A673 (cell line): ENCODE measurements around the gene NFATC1. TPM values are rescaled to one million over a fixed set of nuclear protein-coding genes. Genes with fewer than 3 reads are reported as not detected.

Experiments
- BruUV-seq: library from RNA; stranded (reverse); fragments of 400-500 nt; replicated peaks from 2 replicates; lab custom pipeline; 2021; lab: Mats Ljungman, UMichigan
- CTCF ChIA-PET: fragments of 300-600 bp; sonication (Branson Sonifier 250); formaldehyde crosslinking; loops from one replicate; lab custom pipeline; 2022; ENCODE audit warnings: antibody characterized with exemption; lab: Charles Lee
- POLR2A ChIA-PET: fragments of 300-600 bp; sonication (Branson Sonifier 250); formaldehyde crosslinking; loops from one replicate; lab custom pipeline; 2022; ENCODE audit warnings: antibody characterized with exemption; ENCODE audit not compliant: low non-redundant PET; lab: Charles Lee
- DNase-seq: peaks from one replicate; pipeline ENCODE4 v3.0.0-alpha.2; 2015; ENCODE audit warnings: low spot score
- H3K27ac ChIP-seq: fragments of 200-600 bp; sonication (generic); 2 replicates; pipeline ENCODE4 v1.5.1; 2016; ENCODE audit warnings: mixed run types, low read depth, mild to moderate bottlenecking, mixed read lengths, antibody characterized with exemption, low read length; ENCODE audit not compliant: poor library complexity, severe bottlenecking
- H3K27me3 ChIP-seq: fragments of 200-600 bp; sonication (generic); replicated peaks from 2 replicates; pipeline ENCODE4 v1.6.1; 2017; ENCODE audit warnings: mixed run types, low read depth, mild to moderate bottlenecking, mixed read lengths, antibody characterized with exemption, low read length; ENCODE audit not compliant: insufficient read depth, poor library complexity
- H3K36me3 ChIP-seq: fragments of 200-600 bp; sonication (generic); 2 replicates; pipeline ENCODE4 v1.6.1; 2016; ENCODE audit warnings: mixed run types, mild to moderate bottlenecking, mixed read lengths, antibody characterized with exemption, low read length; ENCODE audit not compliant: insufficient read depth, poor library complexity, severe bottlenecking
- H3K4me1 ChIP-seq: fragments of 200-600 bp; sonication (generic); 2 replicates; pipeline ENCODE4 v1.6.1; 2017; ENCODE audit warnings: mixed run types, mild to moderate bottlenecking, mixed read lengths, antibody characterized with exemption, low read length; ENCODE audit not compliant: insufficient read depth, poor library complexity, severe bottlenecking
- H3K4me3 ChIP-seq: fragments of 200-600 bp; sonication (generic); 2 replicates; pipeline ENCODE4 v1.5.1; 2016; ENCODE audit warnings: low read depth, mixed run types, mild to moderate bottlenecking, mixed read lengths, low read length; ENCODE audit not compliant: poor library complexity, severe bottlenecking
- H3K9me3 ChIP-seq: fragments of 200-600 bp; sonication (generic); 2 replicates; pipeline ENCODE4 v1.6.1; 2016; ENCODE audit warnings: mixed run types, low read depth, mild to moderate bottlenecking, mixed read lengths, antibody characterized with exemption, low read length; ENCODE audit not compliant: poor library complexity, severe bottlenecking
- EZH2 ChIP-seq: fragments of 200-600 bp; sonication (generic); IDR thresholded peaks from 2 replicates; pipeline ENCODE4 v1.6.1; 2017; ENCODE audit warnings: borderline replicate concordance, low read depth, mild to moderate bottlenecking, mixed read lengths, antibody characterized with exemption, low read length; ENCODE audit not compliant: poor library complexity, severe bottlenecking
- intact Hi-C: fragments of 100-400 bp; cut with micrococcal nuclease; formaldehyde crosslinking; loops from one replicate; pipeline ENCODE4 v1.10.0; 2022; ENCODE audit not compliant: unreplicated experiment
- total RNA-seq: library from RNA; stranded (reverse); gene quantifications from 2 replicates; pipeline ENCODE4 v1.2.3, GENCODE V29; 2021
- TF ChIP-seq, protein P1 (sequence below): fragments of 300-800, 200-600 bp; sonication (generic); conservative IDR thresholded peaks from 2 replicates; pipeline ENCODE4 v1.5.1; 2017; ENCODE audit warnings: low read depth, mild to moderate bottlenecking, antibody characterized with exemption, low read length, moderate library complexity, mixed read lengths

NFATC1 gene
- total RNA-seq, 1 experiment from 2014 or later: 10.4 TPM

DNA sequence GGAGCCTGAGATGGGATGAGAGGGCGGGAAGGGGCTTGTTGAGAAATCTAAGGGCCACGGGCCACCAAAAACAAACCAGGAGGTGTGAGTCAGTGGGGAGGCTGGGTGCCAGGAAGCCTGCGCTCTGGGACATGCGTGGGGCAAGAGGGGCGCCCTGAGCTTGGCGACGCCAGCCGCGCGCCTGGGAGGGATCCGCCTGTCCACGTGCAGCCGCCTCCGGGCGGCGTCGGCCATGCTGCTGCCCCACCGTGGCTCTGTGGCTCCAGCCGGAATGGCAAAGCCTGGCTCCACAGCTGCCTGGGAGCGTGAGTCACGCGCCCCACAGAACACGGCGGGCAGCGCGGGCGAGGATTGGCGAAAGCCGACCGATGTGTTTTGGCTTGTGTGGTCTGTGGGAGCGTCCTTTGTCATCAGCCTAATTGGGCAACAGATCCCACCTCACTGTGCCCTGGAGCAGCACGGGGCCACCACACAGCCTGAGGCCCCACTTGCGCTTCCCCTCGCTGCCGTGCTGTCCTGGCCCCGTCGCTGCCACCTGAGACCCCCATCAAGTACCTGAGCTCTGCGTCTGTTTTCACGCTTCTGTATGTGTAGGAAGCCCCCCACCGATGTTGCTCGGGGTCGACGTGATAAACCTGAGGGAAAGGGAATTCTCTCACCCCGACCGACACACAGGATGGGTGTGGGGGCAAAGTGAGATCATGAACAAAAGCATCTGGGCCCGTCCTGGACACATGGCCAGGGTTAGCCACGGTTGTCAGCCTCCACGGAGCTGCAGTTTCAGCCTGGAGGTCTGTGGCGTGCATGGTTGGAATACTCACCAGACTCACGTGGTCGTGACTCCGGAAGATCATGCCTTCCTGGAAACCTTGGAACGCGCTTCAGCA is 80.5 kb downstream of the NFATC1 start:
- no TSS peak for BruUV-seq
- Histone ChIP-seq H3K4me3 (no peak overlapping the region), H3K4me1 (no peaks in the 10 kb centered on the region), H3K27me3 (no peaks in the 10 kb centered on the region), H3K9me3 (no peaks in the 10 kb centered on the region), H3K36me3 (no peaks in the 10 kb centered on the region), H3K27ac (no peak overlapping the region)
- intact Hi-C loops: no loop called here
- no peak for DNase-seq
- ChIA-PET POLR2A (no interaction called here), CTCF (no interaction called here)
- TF ChIP-seq EZH2: no peak
- TF ChIP-seq, protein P1, sequence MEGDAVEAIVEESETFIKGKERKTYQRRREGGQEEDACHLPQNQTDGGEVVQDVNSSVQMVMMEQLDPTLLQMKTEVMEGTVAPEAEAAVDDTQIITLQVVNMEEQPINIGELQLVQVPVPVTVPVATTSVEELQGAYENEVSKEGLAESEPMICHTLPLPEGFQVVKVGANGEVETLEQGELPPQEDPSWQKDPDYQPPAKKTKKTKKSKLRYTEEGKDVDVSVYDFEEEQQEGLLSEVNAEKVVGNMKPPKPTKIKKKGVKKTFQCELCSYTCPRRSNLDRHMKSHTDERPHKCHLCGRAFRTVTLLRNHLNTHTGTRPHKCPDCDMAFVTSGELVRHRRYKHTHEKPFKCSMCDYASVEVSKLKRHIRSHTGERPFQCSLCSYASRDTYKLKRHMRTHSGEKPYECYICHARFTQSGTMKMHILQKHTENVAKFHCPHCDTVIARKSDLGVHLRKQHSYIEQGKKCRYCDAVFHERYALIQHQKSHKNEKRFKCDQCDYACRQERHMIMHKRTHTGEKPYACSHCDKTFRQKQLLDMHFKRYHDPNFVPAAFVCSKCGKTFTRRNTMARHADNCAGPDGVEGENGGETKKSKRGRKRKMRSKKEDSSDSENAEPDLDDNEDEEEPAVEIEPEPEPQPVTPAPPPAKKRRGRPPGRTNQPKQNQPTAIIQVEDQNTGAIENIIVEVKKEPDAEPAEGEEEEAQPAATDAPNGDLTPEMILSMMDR: no peak

- no peaks in the 10 kb centered on the region for H3K9me3 ChIP-seq
- no peak overlapping the region for H3K4me3 ChIP-seq
- no peaks in the 10 kb centered on the region for H3K27me3 ChIP-seq
- no peak for DNase-seq
- H3K4me1 ChIP-seq: no peaks in the 10 kb centered on the region
- ChIA-PET CTCF (no interaction called here), POLR2A (no interaction called here)
- intact Hi-C loops: no loop called here
- BruUV-seq: no TSS peak
- no peaks in the 10 kb centered on the region for H3K36me3 ChIP-seq
- TF ChIP-seq EZH2: no peak
- TF ChIP-seq, protein P1: no peak
- H3K27ac ChIP-seq: no peak overlapping the region
Measured at GRCh38 chr18:79476918-79477571, 81.3 kb downstream of the NFATC1 start.

DNA sequence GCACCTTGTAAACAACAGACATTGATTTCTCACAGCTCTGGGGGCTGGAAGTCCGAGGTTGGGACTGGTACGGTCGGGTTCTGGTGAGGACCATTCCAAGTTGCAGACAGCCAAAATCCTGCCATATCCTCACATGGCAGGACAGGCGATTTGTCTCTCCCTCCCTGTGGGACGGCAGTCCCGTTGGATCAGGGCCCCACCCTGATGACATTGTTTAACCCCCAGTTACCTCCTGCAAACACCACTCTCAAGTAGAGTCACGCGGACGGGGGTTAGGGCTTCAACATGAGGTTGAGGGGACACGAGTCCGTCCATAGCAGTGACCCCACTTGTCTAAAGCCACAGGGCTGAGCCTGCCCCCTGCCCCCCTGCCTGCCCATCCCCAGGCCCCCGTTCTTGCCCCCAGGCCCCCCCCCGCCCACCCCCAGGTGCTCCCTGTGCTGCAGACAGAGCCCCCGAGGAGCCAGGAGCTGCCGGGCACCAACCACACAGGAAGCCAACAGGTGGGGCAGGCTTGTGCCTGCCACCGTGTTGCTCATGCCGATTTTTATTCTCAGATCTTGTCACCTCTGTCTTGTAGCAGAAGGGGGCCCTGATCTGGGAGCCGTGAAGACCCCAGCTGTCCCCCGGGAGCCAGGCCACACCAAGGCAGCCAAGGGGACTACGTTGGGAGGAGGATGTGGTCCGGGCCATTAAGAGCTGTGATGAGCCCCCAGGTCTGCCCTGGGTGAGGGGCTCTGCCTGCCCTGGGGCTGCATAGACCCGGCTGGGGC is 82.2 kb downstream of the NFATC1 start:
- Histone ChIP-seq H3K27ac (no peak overlapping the region), H3K4me1 (no peaks in the 10 kb centered on the region), H3K9me3 (no peaks in the 10 kb centered on the region), H3K27me3 (no peaks in the 10 kb centered on the region), H3K36me3 (no peaks in the 10 kb centered on the region), H3K4me3 (no peak overlapping the region)
- no peak for TF ChIP-seq EZH2
- TF ChIP-seq, protein P1: no peak
- intact Hi-C loops: no loop called here
- BruUV-seq: no TSS peak
- DNase-seq: no peak
- CTCF ChIA-PET: no interaction called here
- POLR2A ChIA-PET: no interaction called here
